Kasumi-1 (cell line): ENCODE measurements around the gene CMTM8.
"Not testable (repeated sequence)": the region's sequence is repeated elsewhere in the genome, so short reads cannot be mapped to it uniquely, and the experiment has no call there.

Experiments
- DNase-seq, 2 experiments: peaks; one replicate each; lab custom pipeline; 2025; lab: John Stamatoyannopoulos, UW

Gene CMTM8

DNA sequence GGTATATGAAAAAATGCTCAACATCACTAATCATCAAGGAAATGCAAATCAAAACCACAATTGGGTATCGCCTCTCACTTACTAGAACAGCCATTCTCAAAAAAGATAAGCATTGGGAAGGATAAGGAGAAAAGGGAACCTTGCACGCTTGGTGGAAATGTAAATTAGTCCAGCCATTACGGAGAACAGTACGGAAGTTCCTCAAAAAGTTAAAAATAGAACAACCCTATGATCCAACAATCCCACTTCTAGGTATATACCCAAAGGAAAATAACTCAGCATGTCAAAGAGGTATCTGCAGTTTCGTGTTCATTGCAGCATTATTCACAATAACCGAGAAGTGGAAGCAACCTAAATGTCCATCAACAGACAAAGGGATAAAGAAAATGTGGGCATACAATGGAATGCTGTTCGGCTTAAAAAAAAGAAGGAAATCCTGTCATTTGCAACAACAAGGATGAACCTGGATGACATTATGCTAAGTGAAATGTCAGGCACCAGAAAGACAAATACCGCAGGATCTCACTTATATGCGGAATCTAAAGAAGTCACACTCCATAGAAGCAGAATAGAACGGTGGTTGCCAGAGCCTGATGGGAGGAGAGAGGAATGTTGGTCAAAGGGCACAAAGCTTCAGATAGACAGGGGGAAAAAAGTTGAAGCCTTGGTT is 141.5 kb downstream of the CMTM8 start:
- DNase-seq, result no peak

GRCh38 chr3:32381922-32382321 is 143.4 kb downstream of the CMTM8 start:
- DNase-seq, result no peak

DNA sequence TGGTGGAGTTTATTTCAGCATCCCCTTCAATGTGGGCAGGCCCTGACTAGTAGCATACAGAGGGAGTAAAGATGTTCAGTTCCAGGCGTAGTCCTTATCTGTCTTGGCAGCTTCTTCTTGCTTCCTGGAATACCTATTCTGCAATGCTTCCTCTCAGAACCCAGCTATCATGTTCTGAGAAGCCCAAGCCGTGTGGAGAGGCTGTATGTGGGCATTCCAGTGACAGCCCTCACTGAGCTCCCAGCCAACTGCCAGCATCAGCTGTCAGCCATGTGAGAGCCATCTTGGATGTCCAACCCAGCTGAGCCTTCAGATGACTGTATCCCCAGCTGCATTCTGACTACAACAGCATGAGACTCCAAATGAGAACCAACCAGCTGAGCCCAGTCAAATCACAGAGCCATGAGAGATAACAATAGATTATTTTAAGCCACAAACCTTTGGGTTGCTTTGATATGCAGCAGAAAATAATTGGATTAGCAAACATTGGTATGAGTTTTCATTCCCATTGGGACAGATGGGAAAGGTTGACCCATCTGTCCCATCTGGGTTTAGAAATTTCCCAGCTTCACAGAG is 144.7 kb downstream of the CMTM8 start:
- DNase-seq, result peak in 1 of 2 experiments; percentile 11

- peak; percentile 32 to 50 for DNase-seq
These were observed 146.5 kb downstream of the CMTM8 start for GRCh38 chr3:32384938-32385337.

- DNase-seq, result no peak
These were observed 149.0 kb downstream of the CMTM8 start for GRCh38 chr3:32387512-32387911.

- not testable (repeated sequence) for DNase-seq
These were observed 151.1 kb downstream of the CMTM8 start for GRCh38 chr3:32389577-32389976.

DNA sequence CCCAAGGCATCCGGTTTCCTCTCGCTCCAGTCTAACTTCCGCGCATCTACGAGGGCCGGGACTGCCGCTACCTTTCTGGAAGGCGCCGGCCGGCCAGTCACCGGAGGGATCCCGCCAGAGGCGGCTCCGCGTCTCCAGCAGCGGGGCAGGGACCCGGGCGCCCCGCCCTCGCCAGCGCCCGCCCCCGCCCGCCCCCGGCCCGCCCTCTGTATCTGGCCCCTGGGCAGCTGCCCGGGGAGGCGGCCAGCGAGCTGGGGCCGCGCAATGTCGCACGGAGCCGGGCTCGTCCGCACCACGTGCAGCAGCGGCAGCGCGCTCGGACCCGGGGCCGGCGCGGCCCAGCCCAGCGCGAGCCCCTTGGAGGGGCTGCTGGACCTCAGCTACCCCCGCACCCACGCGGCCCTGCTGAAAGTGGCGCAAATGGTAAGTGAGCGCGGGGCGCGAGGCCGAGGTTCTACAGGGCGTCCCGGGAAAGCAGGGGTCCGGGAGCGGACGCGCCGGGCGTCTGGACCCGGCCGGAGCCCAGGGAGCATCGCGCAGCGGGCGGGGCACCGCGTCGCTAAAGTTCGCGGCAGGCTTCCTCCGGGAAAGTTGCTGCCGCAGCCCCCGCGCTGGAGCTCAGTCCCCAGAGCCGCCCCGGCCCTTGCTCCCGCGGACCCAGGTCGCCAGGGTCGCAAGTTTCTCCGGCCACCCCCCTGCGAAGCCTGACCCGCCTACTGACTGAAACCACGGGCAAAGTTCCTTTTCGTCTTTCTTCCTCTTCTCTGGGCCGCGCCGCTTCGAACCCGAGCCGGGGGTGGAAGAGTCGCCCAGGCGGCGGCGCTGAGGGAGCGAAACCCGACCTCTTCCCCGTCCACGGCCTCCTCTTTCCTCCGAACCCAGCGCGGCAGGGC is 153.4 kb downstream of the CMTM8 start, which contains the start of gene CMTM7:
Gene CMTM7 (plus strand): TSS at position 211 of the 893 bp plus-strand sequence. CDS start 54 bp downstream, at position 265.
- peak; percentile 47 to 55 for DNase-seq

- DNase-seq, result peak; percentile 36 to 42
These were observed 154.2 kb downstream of the CMTM8 start for GRCh38 chr3:32392536-32393302.

DNA sequence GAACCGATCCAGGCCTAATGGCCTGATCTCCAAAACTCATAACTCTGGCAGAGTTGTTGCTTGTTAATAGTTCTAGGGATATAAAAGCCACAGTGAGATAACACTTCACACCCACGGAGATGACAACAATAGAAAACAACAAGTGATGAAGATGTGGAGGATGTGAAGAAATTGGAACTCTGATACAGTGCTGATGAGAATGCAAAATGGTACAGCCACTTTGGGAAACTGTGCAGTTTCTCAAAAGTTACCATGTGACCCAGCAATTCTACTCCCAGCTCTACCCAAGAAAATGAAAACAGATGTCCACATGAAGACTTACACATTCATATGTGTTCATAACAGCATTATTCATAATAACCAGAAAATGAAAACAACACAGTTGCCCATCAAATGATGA is 157.0 kb downstream of the CMTM8 start:
- DNase-seq, result no peak

- DNase-seq, result no peak
These were observed 159.5 kb downstream of the CMTM8 start for GRCh38 chr3:32397941-32398340.

DNA sequence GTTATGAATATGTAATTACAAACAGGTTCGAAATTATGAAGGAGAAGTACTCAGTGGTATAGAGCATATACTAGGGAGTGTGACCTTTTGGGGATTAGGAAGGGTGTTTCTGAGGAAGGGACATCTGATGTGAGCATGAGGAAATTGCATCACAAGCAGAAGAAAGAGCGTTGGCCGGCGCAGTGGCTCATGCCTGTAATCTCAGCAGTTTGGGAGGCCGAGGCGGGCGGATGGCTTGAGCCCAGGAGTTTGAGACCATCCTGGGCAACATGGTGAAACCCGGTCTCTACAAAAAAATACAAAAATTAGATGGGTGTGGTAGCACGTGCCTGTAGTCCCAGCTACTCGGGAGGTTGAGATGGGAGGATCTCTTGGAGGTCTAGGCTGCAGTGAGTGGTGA is 160.1 kb downstream of the CMTM8 start:
- DNase-seq, result peak; percentile 23 to 47

DNA sequence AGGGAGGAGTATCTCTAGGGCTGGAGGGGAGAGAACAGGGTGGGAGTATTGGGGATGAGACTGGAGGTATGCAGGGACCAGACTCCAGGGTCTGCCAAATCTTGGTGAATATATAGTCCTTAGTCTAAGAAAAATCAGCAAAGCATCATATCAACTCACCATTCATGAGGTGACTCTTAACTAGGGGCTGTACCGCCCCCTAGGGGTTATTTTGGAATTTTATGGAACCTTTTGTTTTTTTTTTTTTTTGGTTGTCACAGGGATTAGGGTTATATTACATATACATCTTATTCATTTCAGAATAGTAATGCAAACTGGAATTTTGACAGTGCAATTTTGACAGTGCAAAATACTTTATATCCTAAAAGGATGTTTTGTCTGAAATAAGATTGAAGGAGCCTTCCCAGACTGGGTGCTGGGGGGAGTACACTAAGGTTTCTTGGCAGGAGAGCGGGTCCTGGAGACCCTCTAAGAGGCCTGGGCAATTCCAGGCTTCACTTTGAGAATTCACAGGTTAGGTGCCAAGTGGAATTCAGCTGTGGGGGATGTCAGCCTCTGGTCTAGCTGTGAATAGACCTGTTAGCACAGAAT is 160.6 kb downstream of the CMTM8 start:
- peak; percentile 64 to 80 for DNase-seq

DNA sequence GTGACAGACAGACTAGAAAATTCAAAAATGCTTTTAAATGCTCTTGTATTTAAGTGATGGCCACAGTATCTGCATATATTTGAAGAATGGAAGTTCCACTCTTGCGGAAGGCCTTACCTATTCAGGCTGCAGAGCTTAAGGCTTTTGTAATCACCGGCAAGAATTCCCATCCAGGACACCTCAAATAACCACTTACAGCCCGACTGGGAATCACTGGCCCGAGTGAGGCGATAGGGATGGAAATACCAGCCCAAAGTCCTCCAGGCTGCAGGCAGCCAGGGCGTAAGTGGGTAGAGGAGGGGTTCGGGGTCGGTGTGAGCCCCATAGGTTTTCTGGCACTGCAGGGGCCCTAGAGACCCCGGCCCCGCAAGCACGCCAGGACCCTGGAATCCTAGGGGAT is 162.6 kb downstream of the CMTM8 start:
- peak; percentile 22 to 38 for DNase-seq

DNA sequence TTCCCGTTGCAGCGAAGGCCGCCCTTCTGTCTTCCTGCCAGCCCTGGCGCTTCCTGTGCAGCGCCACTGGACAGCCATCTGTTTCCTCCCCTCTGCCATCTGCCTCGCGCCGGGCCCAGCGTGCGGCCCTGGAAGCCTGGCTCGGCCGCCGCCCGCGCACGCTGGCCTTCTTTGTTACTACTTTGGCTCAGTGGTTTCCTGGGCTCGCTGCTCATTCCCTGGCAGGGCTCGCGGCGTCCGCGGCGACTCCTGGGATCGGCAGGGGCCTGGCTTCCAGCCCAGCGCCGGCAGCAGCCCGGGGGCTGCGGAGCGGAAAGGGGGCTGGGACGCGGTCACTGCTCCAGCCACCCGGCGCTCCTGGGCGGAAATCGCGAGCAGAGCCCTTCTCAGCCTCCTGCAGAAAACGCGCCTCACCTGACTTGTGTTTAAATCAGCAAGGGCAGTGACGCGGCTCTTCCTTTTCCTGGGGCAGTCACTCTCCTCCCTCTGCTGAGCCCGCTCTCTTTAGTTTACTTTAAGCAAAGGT is 163.1 kb downstream of the CMTM8 start:
- DNase-seq, result peak; percentile 98 to 99

- DNase-seq, result no peak
These were observed 165.2 kb downstream of the CMTM8 start for GRCh38 chr3:32403663-32404062.

DNA sequence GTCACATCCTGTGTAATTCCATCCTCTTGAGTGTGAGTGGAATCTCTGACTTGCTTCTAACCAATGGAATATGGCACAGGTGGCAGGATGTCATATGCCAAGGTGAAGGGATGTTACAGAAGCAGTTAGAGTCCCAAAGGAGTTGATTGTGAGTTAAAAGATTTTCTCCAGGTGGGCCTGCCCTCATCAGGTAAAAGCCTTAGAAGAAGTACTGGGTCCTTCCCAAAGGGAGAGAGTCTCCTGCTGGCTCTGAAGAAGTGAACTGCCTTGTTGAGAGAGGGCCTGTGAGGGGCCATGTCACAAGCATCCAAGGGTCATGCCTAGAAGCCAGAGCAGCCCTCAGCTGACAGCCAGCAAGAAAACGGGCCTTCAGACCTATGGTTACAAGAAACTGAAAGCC is 166.2 kb downstream of the CMTM8 start:
- no peak for DNase-seq

DNA sequence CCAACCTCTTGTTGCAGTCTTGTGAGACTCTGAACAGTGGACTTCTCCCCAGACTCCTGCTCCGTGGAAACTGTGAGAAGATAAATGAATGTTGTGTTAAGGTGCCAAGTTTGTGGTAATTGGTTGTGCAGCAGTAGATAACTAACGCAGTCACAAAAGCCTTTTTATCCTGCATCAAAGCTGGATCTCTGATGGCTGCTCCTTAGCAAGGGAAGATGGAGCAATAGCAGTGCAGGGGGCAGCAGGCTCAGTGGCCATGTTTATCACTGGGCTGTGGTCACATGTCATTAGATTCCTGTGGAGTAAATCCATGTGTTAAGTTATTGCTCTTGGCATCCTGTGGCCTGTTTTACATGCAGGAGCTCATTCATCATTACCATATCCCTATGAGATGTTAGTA is 166.7 kb downstream of the CMTM8 start:
- no peak for DNase-seq

GRCh38 chr3:32405711-32406323 is 167.3 kb downstream of the CMTM8 start:
- DNase-seq, result no peak

DNA sequence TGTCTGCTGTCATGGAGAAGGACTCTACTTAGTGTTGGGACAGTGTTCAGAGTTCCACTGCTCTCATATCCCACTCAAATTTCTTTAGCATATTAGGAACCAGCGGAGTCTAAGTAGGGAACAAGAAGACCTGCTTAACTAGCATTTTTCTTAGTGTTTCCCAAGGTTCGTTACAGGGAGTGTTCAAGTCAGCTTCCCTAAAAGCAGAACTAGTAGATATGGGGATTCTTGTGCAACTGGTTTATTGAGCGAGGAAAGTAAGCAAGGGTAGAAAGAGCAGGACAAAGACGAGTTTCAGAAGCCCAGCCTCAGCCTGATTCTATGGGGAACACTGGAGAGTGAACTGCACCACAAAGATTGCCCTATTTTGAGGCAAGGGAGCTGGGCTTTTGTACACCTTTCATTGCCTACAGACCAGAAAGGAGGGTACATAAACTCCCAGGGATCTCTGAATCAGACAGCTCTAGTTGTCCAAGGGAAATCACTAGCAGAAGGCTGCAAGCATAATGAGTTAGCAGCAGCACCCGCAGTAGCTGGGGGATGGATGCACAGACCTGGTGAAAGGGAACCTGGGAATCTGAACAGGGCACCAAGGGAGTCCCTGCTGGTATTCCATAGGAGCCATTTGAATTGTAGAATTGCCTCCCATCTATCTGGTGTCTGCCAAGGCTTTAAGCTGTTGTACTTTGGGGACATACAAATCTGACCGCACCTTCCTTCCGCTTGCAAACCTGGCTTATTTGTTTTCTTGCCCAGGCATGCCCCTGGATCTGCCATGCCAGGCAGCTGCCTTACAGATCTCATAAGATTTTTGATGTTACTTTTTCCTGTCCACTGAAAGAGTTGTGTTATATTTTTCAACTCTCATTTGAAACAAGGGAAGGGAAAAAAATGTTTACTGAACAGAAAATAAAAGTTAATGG is 168.3 kb downstream of the CMTM8 start:
- DNase-seq, result peak; percentile 94 to 95
